OCI-LY7 (cell line): ENCODE results near the gene CSTPP1. TPM values are rescaled to one million over a fixed set of nuclear protein-coding genes. Genes with fewer than 3 reads are reported as not detected.

Source experiments
- BruUV-seq: library from RNA; stranded (reverse); fragments of 400-500 nt; replicated peaks from 2 replicates; lab custom pipeline; 2021; lab: Mats Ljungman, UMichigan
- CTCF ChIA-PET: fragments of 300-600 bp; sonication (Branson Sonifier 250); formaldehyde crosslinking; loops from one replicate; lab custom pipeline; 2022; ENCODE audit warnings: antibody characterized with exemption; ENCODE audit not compliant: unreplicated experiment; lab: Charles Lee
- POLR2A ChIA-PET: fragments of 300-600 bp; sonication (Branson Sonifier 250); formaldehyde crosslinking; loops from one replicate; lab custom pipeline; 2022; ENCODE audit warnings: antibody characterized with exemption; lab: Charles Lee
- DNase-seq: peaks from one replicate; pipeline ENCODE4 v3.0.0-alpha.2; 2015; ENCODE audit warnings: low spot score
- H2AFZ ChIP-seq: fragments of 200-600 bp; sonication (generic), shearing (Covaris generic); 2 replicates; pipeline ENCODE4 v1.6.1; 2014; ENCODE audit warnings: mild to moderate bottlenecking, antibody characterized with exemption, low read length, moderate library complexity
- H3K27ac ChIP-seq: fragments of 200-600 bp; sonication (generic); 2 replicates; pipeline ENCODE4 v1.5.1; 2014; ENCODE audit warnings: mixed run types, low read depth, mild to moderate bottlenecking, moderate library complexity, low read length, inconsistent platforms; ENCODE audit not compliant: poor library complexity, severe bottlenecking
- H3K36me3 ChIP-seq: fragments of 200-600 bp; sonication (generic); 2 replicates; pipeline ENCODE4 v1.6.1; 2014; ENCODE audit warnings: mild to moderate bottlenecking, antibody characterized with exemption, low read length, moderate library complexity, mixed read lengths; ENCODE audit not compliant: insufficient read depth
- H3K4me1 ChIP-seq: fragments of 200-600 bp; sonication (generic); 2 replicates; pipeline ENCODE4 v1.5.1; 2014; ENCODE audit warnings: mild to moderate bottlenecking, low read length; ENCODE audit not compliant: insufficient read depth, poor library complexity, severe bottlenecking
- H3K4me2 ChIP-seq: fragments of 200-600 bp; sonication (generic); 2 replicates; pipeline ENCODE4 v1.6.1; 2014; ENCODE audit warnings: mild to moderate bottlenecking, low read length
- H3K4me3 ChIP-seq: fragments of 200-600 bp; sonication (generic); 2 replicates; pipeline ENCODE4 v1.5.1; 2014; ENCODE audit warnings: mild to moderate bottlenecking, low read depth, low read length; ENCODE audit not compliant: poor library complexity, severe bottlenecking
- H3K79me2 ChIP-seq: fragments of 200-600 bp; sonication (generic); 2 replicates; pipeline ENCODE4 v1.6.1; 2016; ENCODE audit warnings: low read depth, mild to moderate bottlenecking, low read length, moderate library complexity, mixed read lengths; ENCODE audit not compliant: insufficient read depth
- H3K9me2 ChIP-seq: fragments of 200-600 bp; sonication (generic); 2 replicates; pipeline ENCODE4 v1.6.1; 2016; ENCODE audit warnings: mild to moderate bottlenecking, low read length, mixed read lengths; ENCODE audit not compliant: insufficient read depth
- H3K9me3 ChIP-seq: fragments of 200-600 bp; sonication (generic); 2 replicates; pipeline ENCODE4 v1.6.1; 2014; ENCODE audit warnings: mild to moderate bottlenecking, mixed run types, low read length, mixed read lengths
- H4K20me1 ChIP-seq: fragments of 200-600 bp; sonication (generic); 2 replicates; pipeline ENCODE4 v1.6.1; 2014; ENCODE audit warnings: mild to moderate bottlenecking, antibody characterized with exemption, low read length, moderate library complexity, mixed read lengths; ENCODE audit not compliant: insufficient read depth
- CTCF ChIP-seq: fragments of 200-600 bp; sonication (generic); conservative IDR thresholded peaks from 2 replicates; pipeline ENCODE4 v1.5.1; 2014; ENCODE audit warnings: mild to moderate bottlenecking, antibody characterized with exemption, low read length, moderate library complexity, mixed read lengths
- EZH2phosphoT487 ChIP-seq: fragments of 200-600 bp; sonication (generic); IDR thresholded peaks from 2 replicates; pipeline ENCODE4 v1.6.1; 2018; ENCODE audit warnings: low read depth, borderline replicate concordance, mild to moderate bottlenecking, mixed run types, antibody characterized with exemption, low read length, moderate library complexity, mixed read lengths
- intact Hi-C: fragments of 100-400 bp; cut with micrococcal nuclease; formaldehyde crosslinking; loops from one replicate; pipeline ENCODE4 v1.10.0; 2022; ENCODE audit not compliant: unreplicated experiment
- total RNA-seq, 2 experiments: library from RNA; depleted of rRNA in 1 of 2; stranded (reverse); fragments of >200 nt in 1 of 2; shearing (Covaris generic) in 1 of 2; gene quantifications; 2 replicates each; pipeline ENCODE4 v1.2.3, GENCODE V29; 2014 to 2022

CSTPP1 gene
- total RNA-seq, 2 experiments from 2014 or later: 39.6 to 43.1 TPM

GRCh38 chr11:47181271-47181670, 244.7 kb downstream of the CSTPP1 start:
- Histone ChIP-seq H3K27ac (no peak overlapping the region), H3K9me2 (no peaks in the 10 kb centered on the region), H3K4me2 (no peak overlapping the region), H3K4me3 (no peak overlapping the region), H3K36me3 (peaks cover 3% of the 10 kb centered on the region; the same call in 1 of the 2 replicates), H3K9me3 (no peaks in the 10 kb centered on the region), H3K4me1 (peaks cover 9% of the 10 kb centered on the region), H2AFZ (no peak overlapping the region), H3K79me2 (peaks cover 4% of the 10 kb centered on the region), H4K20me1 (no peaks in the 10 kb centered on the region)
- ChIA-PET CTCF (no interaction called here), POLR2A (interaction anchor here (0.7 kb wide), 1 partner anchor 78 kb away, joined by 3 read pairs; no protein-coding TSS in a partner anchor)
- TF ChIP-seq EZH2phosphoT487 (no peak), CTCF (no peak)
- intact Hi-C loops: no loop called here
- BruUV-seq: no TSS peak
- DNase-seq: no peak

- H3K9me2 ChIP-seq: no peaks in the 10 kb centered on the region
- POLR2A ChIA-PET: no interaction called here
- H3K27ac ChIP-seq: no peak overlapping the region
- peaks cover 18% of the 10 kb centered on the region for H3K4me1 ChIP-seq
- H3K4me3 ChIP-seq: no peak overlapping the region
- intact Hi-C loops: no loop called here
- no peaks in the 10 kb centered on the region for H3K79me2 ChIP-seq
- no peaks in the 10 kb centered on the region for H4K20me1 ChIP-seq
- no peaks in the 10 kb centered on the region for H3K36me3 ChIP-seq
- DNase-seq: no peak
- TF ChIP-seq EZH2phosphoT487: no peak
- BruUV-seq: no TSS peak
- CTCF ChIA-PET: interaction anchor here (1.3 kb wide), 1 partner anchor 33 kb away, joined by 3 read pairs; the partner anchor contains the start of gene DDB2
- H3K9me3 ChIP-seq: no peaks in the 10 kb centered on the region
- no peak overlapping the region for H2AFZ ChIP-seq
- no peak overlapping the region for H3K4me2 ChIP-seq
These were observed 245.8 kb downstream of the CSTPP1 start for GRCh38 chr11:47182380-47182779.

- no peaks in the 10 kb centered on the region for H4K20me1 ChIP-seq
- TF ChIP-seq CTCF (no peak), EZH2phosphoT487 (no peak)
- H3K4me2 ChIP-seq: no peak overlapping the region
- no peak overlapping the region for H3K4me3 ChIP-seq
- no peaks in the 10 kb centered on the region for H3K36me3 ChIP-seq
- H3K9me3 ChIP-seq: no peaks in the 10 kb centered on the region
- POLR2A ChIA-PET: interaction anchor here (1.1 kb wide), 1 partner anchor 64 kb away, joined by 5 read pairs; no protein-coding TSS in a partner anchor
- H3K4me1 ChIP-seq: peaks cover 9% of the 10 kb centered on the region
- no peaks in the 10 kb centered on the region for H3K79me2 ChIP-seq
- intact Hi-C loops: no loop called here
- no peak overlapping the region for H2AFZ ChIP-seq
- no peaks in the 10 kb centered on the region for H3K9me2 ChIP-seq
- DNase-seq: no peak
- BruUV-seq: no TSS peak
- no peak overlapping the region for H3K27ac ChIP-seq
- CTCF ChIA-PET: interaction anchor here (1.3 kb wide), 1 partner anchor 32 kb away, joined by 3 read pairs; the partner anchor contains the start of gene DDB2
These were observed 246.7 kb downstream of the CSTPP1 start for GRCh38 chr11:47183031-47183856.
